Right atrium auricular region (tissue), 2 donors: ENCODE data around the gene SPEN. TPM values are rescaled to one million over a fixed set of nuclear protein-coding genes. Genes with fewer than 3 reads are reported as not detected.

Source experiments
- DNase-seq: peaks from one replicate; pipeline ENCODE4 v3.0.0-alpha.2; 2019; ENCODE audit warnings: low spot score
- H3K27ac ChIP-seq, 2 donors: fragments of 200-600 bp; sonication (generic); 1 replicate in 1 of 2; 2 replicates in 1 of 2; pipeline ENCODE4 v1.5.1; 2016 to 2019
- H3K27me3 ChIP-seq, 2 donors: fragments of 200-600 bp; sonication (generic); one replicate each; pipeline versions ENCODE4 v1.5.1 to v1.6.0; 2017 to 2019
- H3K36me3 ChIP-seq: fragments of 200-600 bp; sonication (generic); one replicate; pipeline ENCODE4 v1.5.1; 2016
- H3K4me1 ChIP-seq, 2 donors: fragments of 200-600 bp; sonication (generic); one replicate each; pipeline versions ENCODE4 v1.5.1 to v1.6.0; 2017 to 2019
- H3K4me3 ChIP-seq, 2 donors: fragments of 200-600 bp; sonication (generic); 1 replicate in 1 of 2; 2 replicates in 1 of 2; pipeline ENCODE4 v1.5.1; 2017 to 2019; ENCODE audit warnings: mild to moderate bottlenecking in 1 of 2, moderate library complexity in 1 of 2
- H3K9me3 ChIP-seq, 2 donors: fragments of 200-600 bp; sonication (generic); one replicate each; pipeline ENCODE4 v1.5.1; 2019
- total RNA-seq, 2 donors: library from RNA; depleted of rRNA; stranded (reverse); fragments of >200 nt; gene quantifications; one replicate each; pipeline ENCODE4 v1.1.0, GENCODE V29; 2016
- TF ChIP-seq, protein P1 (sequence below), 2 donors: fragments of 200-600 bp; sonication (generic); IDR thresholded peaks; one replicate each; pipeline ENCODE4 v1.5.1; 2019; ENCODE audit warnings: antibody characterized with exemption in 2 of 2

SPEN gene
- total RNA-seq, 2 donors from 2014 or later: 25.0 to 32.9 TPM

GRCh38 chr1:15968172-15968571 is 120.7 kb downstream of the SPEN start:
- TF ChIP-seq, protein P1, sequence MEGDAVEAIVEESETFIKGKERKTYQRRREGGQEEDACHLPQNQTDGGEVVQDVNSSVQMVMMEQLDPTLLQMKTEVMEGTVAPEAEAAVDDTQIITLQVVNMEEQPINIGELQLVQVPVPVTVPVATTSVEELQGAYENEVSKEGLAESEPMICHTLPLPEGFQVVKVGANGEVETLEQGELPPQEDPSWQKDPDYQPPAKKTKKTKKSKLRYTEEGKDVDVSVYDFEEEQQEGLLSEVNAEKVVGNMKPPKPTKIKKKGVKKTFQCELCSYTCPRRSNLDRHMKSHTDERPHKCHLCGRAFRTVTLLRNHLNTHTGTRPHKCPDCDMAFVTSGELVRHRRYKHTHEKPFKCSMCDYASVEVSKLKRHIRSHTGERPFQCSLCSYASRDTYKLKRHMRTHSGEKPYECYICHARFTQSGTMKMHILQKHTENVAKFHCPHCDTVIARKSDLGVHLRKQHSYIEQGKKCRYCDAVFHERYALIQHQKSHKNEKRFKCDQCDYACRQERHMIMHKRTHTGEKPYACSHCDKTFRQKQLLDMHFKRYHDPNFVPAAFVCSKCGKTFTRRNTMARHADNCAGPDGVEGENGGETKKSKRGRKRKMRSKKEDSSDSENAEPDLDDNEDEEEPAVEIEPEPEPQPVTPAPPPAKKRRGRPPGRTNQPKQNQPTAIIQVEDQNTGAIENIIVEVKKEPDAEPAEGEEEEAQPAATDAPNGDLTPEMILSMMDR (IDR thresholded peaks at IDR 0.05): no peak

DNA sequence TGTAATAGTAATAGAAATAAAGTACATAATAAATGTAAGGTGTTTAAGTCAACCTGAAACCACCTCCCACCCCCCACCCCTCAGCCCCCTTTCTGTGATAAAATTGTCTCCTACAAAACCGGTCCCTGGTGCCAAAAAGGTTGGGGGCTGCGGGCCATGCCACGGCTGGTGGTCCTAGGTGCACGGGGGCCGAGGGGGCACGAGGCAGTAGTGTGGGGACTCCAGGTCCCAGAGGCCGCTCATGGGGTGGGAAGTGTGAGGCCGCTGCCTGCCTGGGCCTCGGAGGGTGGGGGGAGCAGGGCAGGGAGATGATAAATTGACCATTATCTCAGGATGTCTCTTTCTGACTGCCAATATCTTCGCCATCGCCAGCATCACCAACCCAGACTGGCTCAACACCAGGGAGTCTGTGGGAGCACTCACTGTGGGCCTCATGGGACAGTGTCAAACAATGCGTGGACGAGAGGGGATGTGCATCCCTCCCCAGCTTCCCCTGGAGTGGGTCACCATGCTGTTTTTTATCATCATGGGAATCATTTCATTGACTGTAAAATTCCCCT is 121.9 kb downstream of the SPEN start:
- Histone ChIP-seq H3K4me1 (peaks cover 0 to 26% of the 10 kb centered on the region in 2 donors), H3K4me3 (no peak overlapping the region), H3K36me3 (peaks cover 14% of the 10 kb centered on the region), H3K27ac (no peak overlapping the region), H3K9me3 (no peaks in the 10 kb centered on the region), H3K27me3 (no peaks in the 10 kb centered on the region)
- DNase-seq: no peak
- TF ChIP-seq, protein P1 (IDR thresholded peaks at IDR 0.05): no peak

More at GRCh38 chr1:15968172-15968571, 120.7 kb downstream of the SPEN start:
- Histone ChIP-seq H3K4me3 (no peak overlapping the region), H3K9me3 (no peaks in the 10 kb centered on the region), H3K36me3 (peaks cover 14% of the 10 kb centered on the region), H3K27me3 (no peaks in the 10 kb centered on the region), H3K27ac (no peak overlapping the region), H3K4me1 (peaks cover 0 to 32% of the 10 kb centered on the region in 2 donors)
- DNase-seq: no peak

DNA sequence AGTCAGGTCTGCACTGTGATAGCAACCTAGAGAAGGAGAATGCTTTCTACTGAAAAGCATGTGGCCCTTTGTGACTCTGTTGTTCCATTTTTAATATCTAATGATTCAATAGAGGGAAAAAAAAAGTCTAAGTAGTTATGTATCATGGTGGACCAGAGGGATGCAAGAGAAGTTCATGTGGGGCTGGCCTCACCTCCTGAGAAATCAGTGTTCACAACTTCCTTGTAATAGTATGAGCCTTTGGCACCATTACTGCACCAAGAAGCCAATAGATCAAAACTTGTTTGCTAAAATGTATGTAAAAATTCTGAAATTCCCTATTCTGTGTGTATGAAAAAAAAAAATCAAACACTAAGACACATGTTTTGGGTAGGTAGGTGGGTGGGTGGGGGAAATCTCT is 123.4 kb downstream of the SPEN start:
- Histone ChIP-seq H3K27me3 (no peaks in the 10 kb centered on the region), H3K4me3 (no peak overlapping the region), H3K4me1 (peaks cover 0 to 24% of the 10 kb centered on the region in 2 donors), H3K9me3 (no peaks in the 10 kb centered on the region), H3K36me3 (peaks cover 14% of the 10 kb centered on the region), H3K27ac (no peak overlapping the region)
- no peak for DNase-seq
- TF ChIP-seq, protein P1 (IDR thresholded peaks at IDR 0.05): no peak

DNA sequence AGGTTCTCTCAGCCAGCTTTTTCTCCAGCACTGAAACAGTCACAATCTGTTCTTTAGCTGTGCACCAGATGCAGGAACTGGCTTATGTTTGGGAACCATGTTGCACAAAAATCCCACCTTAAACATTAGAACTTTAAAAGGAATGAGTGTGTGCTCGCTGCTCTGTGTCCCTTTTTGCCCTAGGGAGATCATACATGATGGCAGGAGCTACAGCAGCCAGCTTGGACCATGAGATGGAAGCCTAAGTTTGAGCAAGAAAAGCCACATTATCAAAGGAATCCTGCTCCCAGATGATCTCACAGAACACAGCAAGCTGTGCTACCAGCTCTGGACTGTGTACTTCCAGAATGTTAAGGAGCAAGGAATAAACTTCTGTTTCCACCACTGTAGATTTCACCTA is 124.9 kb downstream of the SPEN start:
- Histone ChIP-seq H3K36me3 (peaks cover 14% of the 10 kb centered on the region), H3K27ac (no peak overlapping the region), H3K4me1 (peaks cover 0 to 17% of the 10 kb centered on the region in 2 donors), H3K27me3 (no peaks in the 10 kb centered on the region), H3K4me3 (no peak overlapping the region), H3K9me3 (no peaks in the 10 kb centered on the region)
- no peak for DNase-seq
- TF ChIP-seq, protein P1 (IDR thresholded peaks at IDR 0.05): no peak

GRCh38 chr1:15973772-15974171 is 126.3 kb downstream of the SPEN start:
- Histone ChIP-seq H3K9me3 (no peaks in the 10 kb centered on the region), H3K36me3 (peaks cover 14% of the 10 kb centered on the region), H3K4me1 (peaks cover 0 to 17% of the 10 kb centered on the region in 2 donors), H3K27ac (no peak overlapping the region), H3K4me3 (no peak overlapping the region), H3K27me3 (no peaks in the 10 kb centered on the region)
- TF ChIP-seq, protein P1 (IDR thresholded peaks at IDR 0.05): no peak
- no peak for DNase-seq

DNA sequence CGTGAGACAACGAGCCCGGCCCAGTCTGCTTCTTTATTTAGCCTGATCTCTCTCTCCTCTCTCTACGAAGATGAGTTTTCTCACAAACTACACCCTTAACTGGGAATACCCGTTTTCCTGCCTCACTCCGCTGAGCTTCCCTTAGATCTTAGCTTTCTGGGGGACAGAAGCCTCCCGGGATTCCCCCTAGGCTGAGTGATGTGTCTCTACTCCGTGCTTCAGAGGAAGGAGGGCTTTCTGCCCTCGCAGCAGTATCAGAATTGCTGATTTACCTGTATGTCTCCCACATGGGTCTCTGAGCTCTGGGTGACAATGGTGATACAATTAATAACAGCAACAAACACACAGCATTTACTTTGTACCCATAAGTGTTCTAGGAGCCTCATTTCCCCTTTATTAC is 127.3 kb downstream of the SPEN start:
- H3K4me3 ChIP-seq: peak overlapping the region; percentile 93 to 95
- H3K27ac ChIP-seq: peak overlapping the region in 1 of 2 donors; percentile 88
- H3K4me1 ChIP-seq: peaks cover 0 to 17% of the 10 kb centered on the region in 2 donors
- TF ChIP-seq, protein P1 (IDR thresholded peaks at IDR 0.05): no peak
- peaks cover 14% of the 10 kb centered on the region for H3K36me3 ChIP-seq
- H3K27me3 ChIP-seq: no peaks in the 10 kb centered on the region
- no peaks in the 10 kb centered on the region for H3K9me3 ChIP-seq
- no peak for DNase-seq
